WTC11 (cell line): ENCODE results near the gene IL37.

ENCODE experiments used
- CREM ChIP-seq: sonication (generic); formaldehyde crosslinking; IDR thresholded peaks from 2 replicates; pipeline ENCODE4 v1.8.1; 2022; ENCODE audit warnings: mild to moderate bottlenecking, missing genetic modification reagents, moderate library complexity
- HMGXB4 ChIP-seq: sonication (generic); formaldehyde crosslinking; IDR thresholded peaks from 2 replicates; pipeline ENCODE4 v1.8.1; 2023; ENCODE audit warnings: mild to moderate bottlenecking, moderate library complexity, missing genetic modification reagents
- NFE2L1 ChIP-seq: sonication (generic); formaldehyde crosslinking; IDR thresholded peaks from 2 replicates; pipeline ENCODE4 v1.8.1; 2023; ENCODE audit warnings: missing genetic modification reagents
- TF ChIP-seq, protein P1 (sequence below): fragments of 200-600 bp; IDR thresholded peaks from 2 replicates; pipeline ENCODE4 v1.8.0; 2022; ENCODE audit warnings: antibody characterized with exemption
- TF ChIP-seq, protein P2 (sequence below): sonication (generic); formaldehyde crosslinking; IDR thresholded peaks from 2 replicates; pipeline ENCODE4 v1.8.0; 2022; ENCODE audit warnings: mild to moderate bottlenecking, missing genetic modification reagents

- TF ChIP-seq, protein P1, sequence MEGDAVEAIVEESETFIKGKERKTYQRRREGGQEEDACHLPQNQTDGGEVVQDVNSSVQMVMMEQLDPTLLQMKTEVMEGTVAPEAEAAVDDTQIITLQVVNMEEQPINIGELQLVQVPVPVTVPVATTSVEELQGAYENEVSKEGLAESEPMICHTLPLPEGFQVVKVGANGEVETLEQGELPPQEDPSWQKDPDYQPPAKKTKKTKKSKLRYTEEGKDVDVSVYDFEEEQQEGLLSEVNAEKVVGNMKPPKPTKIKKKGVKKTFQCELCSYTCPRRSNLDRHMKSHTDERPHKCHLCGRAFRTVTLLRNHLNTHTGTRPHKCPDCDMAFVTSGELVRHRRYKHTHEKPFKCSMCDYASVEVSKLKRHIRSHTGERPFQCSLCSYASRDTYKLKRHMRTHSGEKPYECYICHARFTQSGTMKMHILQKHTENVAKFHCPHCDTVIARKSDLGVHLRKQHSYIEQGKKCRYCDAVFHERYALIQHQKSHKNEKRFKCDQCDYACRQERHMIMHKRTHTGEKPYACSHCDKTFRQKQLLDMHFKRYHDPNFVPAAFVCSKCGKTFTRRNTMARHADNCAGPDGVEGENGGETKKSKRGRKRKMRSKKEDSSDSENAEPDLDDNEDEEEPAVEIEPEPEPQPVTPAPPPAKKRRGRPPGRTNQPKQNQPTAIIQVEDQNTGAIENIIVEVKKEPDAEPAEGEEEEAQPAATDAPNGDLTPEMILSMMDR = no peak
- TF ChIP-seq CREM (CRISPR knock-in tag) = no peak
- TF ChIP-seq, protein P2, sequence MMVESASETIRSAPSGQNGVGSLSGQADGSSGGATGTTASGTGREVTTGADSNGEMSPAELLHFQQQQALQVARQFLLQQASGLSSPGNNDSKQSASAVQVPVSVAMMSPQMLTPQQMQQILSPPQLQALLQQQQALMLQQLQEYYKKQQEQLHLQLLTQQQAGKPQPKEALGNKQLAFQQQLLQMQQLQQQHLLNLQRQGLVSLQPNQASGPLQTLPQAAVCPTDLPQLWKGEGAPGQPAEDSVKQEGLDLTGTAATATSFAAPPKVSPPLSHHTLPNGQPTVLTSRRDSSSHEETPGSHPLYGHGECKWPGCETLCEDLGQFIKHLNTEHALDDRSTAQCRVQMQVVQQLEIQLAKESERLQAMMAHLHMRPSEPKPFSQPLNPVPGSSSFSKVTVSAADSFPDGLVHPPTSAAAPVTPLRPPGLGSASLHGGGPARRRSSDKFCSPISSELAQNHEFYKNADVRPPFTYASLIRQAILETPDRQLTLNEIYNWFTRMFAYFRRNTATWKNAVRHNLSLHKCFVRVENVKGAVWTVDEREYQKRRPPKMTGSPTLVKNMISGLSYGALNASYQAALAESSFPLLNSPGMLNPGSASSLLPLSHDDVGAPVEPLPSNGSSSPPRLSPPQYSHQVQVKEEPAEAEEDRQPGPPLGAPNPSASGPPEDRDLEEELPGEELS (CRISPR knock-in tag) = no peak
- no peak for TF ChIP-seq HMGXB4 (CRISPR knock-in tag)
- TF ChIP-seq NFE2L1 = no peak
Measured at GRCh38 chr2:112876971-112877361, 34.0 kb upstream of the IL37 start.
